Astrocyte (in vitro differentiated cells and primary cell): ENCODE results near the gene EGFLAM.

Experiments
- EZH2 ChIP-seq: IDR thresholded peaks from 2 replicates; pipeline ENCODE4 v1.6.1; 2012; ENCODE audit warnings: mild to moderate bottlenecking, low read length, inconsistent platforms; ENCODE audit not compliant: insufficient read depth
- TF ChIP-seq, protein P1 (sequence below): IDR thresholded peaks from 2 replicates; pipeline ENCODE4 v1.5.1; 2011; ENCODE audit warnings: low read depth, mild to moderate bottlenecking, inconsistent platforms, low read length, moderate library complexity; ENCODE audit not compliant: insufficient read depth

DNA sequence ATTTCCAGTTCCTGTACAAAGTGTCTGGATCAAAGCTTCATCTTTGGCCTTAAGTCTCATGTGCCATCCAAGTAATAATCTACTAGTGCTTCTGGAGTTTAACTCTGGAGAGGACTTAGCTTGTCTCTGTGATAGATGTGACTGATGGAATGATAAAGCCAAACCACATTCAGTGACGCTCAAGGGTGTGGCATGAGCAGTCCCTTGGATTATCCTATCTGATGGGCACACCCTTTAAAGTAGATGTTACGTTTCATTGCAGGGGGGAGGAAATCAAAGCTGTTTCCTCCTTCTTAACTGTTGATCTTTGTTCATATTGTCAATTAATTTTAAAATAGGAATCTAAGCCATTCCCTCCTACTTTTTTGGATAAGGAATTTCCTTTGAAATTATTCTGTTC is 8.5 kb upstream of the EGFLAM start:
- no peak for TF ChIP-seq EZH2
- TF ChIP-seq, protein P1, sequence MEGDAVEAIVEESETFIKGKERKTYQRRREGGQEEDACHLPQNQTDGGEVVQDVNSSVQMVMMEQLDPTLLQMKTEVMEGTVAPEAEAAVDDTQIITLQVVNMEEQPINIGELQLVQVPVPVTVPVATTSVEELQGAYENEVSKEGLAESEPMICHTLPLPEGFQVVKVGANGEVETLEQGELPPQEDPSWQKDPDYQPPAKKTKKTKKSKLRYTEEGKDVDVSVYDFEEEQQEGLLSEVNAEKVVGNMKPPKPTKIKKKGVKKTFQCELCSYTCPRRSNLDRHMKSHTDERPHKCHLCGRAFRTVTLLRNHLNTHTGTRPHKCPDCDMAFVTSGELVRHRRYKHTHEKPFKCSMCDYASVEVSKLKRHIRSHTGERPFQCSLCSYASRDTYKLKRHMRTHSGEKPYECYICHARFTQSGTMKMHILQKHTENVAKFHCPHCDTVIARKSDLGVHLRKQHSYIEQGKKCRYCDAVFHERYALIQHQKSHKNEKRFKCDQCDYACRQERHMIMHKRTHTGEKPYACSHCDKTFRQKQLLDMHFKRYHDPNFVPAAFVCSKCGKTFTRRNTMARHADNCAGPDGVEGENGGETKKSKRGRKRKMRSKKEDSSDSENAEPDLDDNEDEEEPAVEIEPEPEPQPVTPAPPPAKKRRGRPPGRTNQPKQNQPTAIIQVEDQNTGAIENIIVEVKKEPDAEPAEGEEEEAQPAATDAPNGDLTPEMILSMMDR = no peak
